WERI-Rb-1 (cell line): ENCODE measurements around the gene AP1S3.

Experiments used
- DNase-seq: peaks from one replicate; pipeline ENCODE4 v3.0.0-alpha.2; 2020
- H3K27ac ChIP-seq: fragments of 250-450 bp; sonication (Bioruptor Pico); 2 replicates; pipeline ENCODE4 v1.5.1; 2020; ENCODE audit warnings: mild to moderate bottlenecking, moderate library complexity
- H3K27me3 ChIP-seq: fragments of 250-450 bp; sonication (Bioruptor Pico); 2 replicates; pipeline ENCODE4 v1.5.1; 2021; ENCODE audit warnings: mild to moderate bottlenecking, low read depth, moderate library complexity; ENCODE audit not compliant: insufficient read depth, severe bottlenecking
- H3K36me3 ChIP-seq: fragments of 250-450 bp; sonication (Bioruptor Pico); 2 replicates; pipeline ENCODE4 v1.5.1; 2020; ENCODE audit warnings: mild to moderate bottlenecking, moderate library complexity
- H3K4me3 ChIP-seq: 2 replicates; pipeline ENCODE4 v1.5.1; 2011; ENCODE audit warnings: low read depth, mild to moderate bottlenecking, control low read depth, low read length
- H3K9me3 ChIP-seq: fragments of 250-450 bp; sonication (Bioruptor Pico); 2 replicates; pipeline ENCODE4 v1.5.1; 2021; ENCODE audit warnings: mild to moderate bottlenecking, moderate library complexity; ENCODE audit not compliant: severe bottlenecking
- TF ChIP-seq, protein P1 (sequence below): IDR thresholded peaks from 2 replicates; pipeline ENCODE4 v1.5.1; 2011; ENCODE audit warnings: low read depth, mild to moderate bottlenecking, control low read depth, inconsistent platforms, low read length

The AP1S3 gene

DNA sequence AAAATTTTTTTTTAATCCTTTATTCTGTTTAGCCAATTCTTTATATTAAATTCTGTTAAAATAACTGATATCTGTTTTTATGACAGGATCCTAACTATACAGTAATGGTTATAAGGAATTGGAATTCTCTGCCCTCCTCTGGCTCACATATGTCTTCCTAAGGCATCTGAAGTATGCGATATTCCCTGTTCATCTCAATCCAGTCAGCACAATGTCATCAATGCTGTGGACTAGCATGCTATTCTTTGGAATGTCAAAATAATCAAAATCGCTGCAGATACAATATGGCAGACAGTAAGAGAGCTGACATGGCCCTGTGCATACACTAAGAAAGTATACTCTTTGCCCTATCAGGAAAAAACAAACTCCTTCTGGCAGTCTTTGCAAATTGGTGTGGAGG, 107.6 kb downstream of the AP1S3 start:
- TF ChIP-seq, protein P1, sequence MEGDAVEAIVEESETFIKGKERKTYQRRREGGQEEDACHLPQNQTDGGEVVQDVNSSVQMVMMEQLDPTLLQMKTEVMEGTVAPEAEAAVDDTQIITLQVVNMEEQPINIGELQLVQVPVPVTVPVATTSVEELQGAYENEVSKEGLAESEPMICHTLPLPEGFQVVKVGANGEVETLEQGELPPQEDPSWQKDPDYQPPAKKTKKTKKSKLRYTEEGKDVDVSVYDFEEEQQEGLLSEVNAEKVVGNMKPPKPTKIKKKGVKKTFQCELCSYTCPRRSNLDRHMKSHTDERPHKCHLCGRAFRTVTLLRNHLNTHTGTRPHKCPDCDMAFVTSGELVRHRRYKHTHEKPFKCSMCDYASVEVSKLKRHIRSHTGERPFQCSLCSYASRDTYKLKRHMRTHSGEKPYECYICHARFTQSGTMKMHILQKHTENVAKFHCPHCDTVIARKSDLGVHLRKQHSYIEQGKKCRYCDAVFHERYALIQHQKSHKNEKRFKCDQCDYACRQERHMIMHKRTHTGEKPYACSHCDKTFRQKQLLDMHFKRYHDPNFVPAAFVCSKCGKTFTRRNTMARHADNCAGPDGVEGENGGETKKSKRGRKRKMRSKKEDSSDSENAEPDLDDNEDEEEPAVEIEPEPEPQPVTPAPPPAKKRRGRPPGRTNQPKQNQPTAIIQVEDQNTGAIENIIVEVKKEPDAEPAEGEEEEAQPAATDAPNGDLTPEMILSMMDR, result no peak
- DNase-seq, result no peak
- H3K4me3 ChIP-seq, result no peak overlapping the region

DNA sequence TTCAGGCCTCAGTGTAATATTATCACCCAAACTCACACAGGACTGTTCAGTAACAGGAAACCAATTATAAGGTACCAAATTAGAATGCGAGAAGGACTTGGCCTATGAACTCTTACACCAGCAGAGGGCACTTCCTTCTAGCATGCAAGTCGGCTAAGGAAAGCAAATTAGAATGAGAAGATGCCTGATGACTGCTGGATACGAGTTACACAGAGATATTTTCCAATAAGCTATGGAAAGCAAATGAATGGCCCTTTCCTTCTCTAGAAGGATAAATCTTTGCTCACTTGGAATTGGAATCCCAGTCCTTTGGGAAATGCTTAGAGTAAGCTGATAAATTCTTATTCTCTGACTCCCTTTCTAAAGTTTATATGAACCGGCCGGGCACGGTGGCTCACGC, 109.8 kb downstream of the AP1S3 start:
- H3K9me3 ChIP-seq, result no peaks in the 10 kb centered on the region
- H3K27ac ChIP-seq, result no peak overlapping the region
- no peaks in the 10 kb centered on the region for H3K27me3 ChIP-seq
- no peak overlapping the region for H3K4me3 ChIP-seq
- DNase-seq, result peak; percentile 43
- H3K36me3 ChIP-seq, result no peaks in the 10 kb centered on the region
- TF ChIP-seq, protein P1, result peak; percentile 70

More for the DNA sequence above, 107.6 kb downstream of the AP1S3 start:
- H3K36me3 ChIP-seq, result no peaks in the 10 kb centered on the region
- no peak overlapping the region for H3K27ac ChIP-seq
- H3K9me3 ChIP-seq, result no peaks in the 10 kb centered on the region
- H3K27me3 ChIP-seq, result no peaks in the 10 kb centered on the region

GRCh38 chr2:223725986-223726970, 111.1 kb downstream of the AP1S3 start:
- no peaks in the 10 kb centered on the region for H3K27me3 ChIP-seq
- no peaks in the 10 kb centered on the region for H3K9me3 ChIP-seq
- no peaks in the 10 kb centered on the region for H3K36me3 ChIP-seq
- H3K4me3 ChIP-seq, result no peak overlapping the region
- no peak overlapping the region for H3K27ac ChIP-seq
- no peak for DNase-seq
- TF ChIP-seq, protein P1, result no peak

DNA sequence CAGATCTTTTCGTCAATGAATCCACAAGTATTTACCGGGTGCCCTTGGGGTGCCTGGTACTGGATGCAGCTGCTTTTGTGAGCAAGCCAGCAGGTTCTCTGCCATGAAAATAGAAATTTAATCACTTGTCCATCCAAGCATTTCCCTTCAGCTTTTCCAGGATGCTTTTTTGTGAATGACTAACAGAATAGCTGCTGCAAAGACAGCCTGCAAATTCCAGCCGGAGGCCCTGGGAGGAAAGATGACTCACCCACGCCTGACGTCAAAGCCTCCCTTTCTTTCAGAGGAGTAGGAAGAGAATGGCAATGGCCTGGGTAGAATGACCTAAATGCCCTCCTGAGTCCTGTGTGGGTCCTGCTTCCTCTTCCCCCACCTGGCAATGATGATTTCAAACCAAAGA, 111.9 kb downstream of the AP1S3 start:
- H3K9me3 ChIP-seq, result no peaks in the 10 kb centered on the region
- H3K36me3 ChIP-seq, result no peaks in the 10 kb centered on the region
- H3K4me3 ChIP-seq, result no peak overlapping the region
- TF ChIP-seq, protein P1, result no peak
- H3K27ac ChIP-seq, result no peak overlapping the region
- H3K27me3 ChIP-seq, result no peaks in the 10 kb centered on the region
- no peak for DNase-seq

DNA sequence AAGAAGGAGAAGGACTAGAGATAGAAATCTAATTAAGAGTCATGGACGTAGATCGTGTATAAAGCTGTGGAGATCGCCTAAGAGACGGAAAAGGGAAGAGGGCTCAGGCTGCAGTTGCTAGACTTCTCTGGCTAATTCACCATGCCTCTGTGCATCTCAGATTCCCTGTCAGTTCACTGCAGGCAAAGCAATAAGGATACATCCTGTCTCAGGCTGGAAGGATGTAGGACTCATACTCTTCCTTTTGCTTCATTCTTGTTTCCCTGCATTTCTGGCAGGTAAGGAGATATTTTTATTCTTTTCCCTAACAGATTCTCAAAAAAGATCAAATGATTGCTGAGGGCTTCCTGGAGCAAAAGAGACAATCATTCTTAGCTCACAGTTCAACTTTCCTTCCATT, 112.5 kb downstream of the AP1S3 start:
- no peaks in the 10 kb centered on the region for H3K36me3 ChIP-seq
- no peaks in the 10 kb centered on the region for H3K27me3 ChIP-seq
- no peak overlapping the region for H3K27ac ChIP-seq
- DNase-seq, result no peak
- no peaks in the 10 kb centered on the region for H3K9me3 ChIP-seq
- H3K4me3 ChIP-seq, result no peak overlapping the region
- TF ChIP-seq, protein P1, result no peak
